Activated T-cell treated with anti-CD3 and anti-CD28 coated beads, Interleukin-2, amount 50 U/mL, for 4 hours (primary cell): ENCODE data around the gene HFM1. TPM values are rescaled to one million over a fixed set of nuclear protein-coding genes. Genes with fewer than 3 reads are reported as not detected.
A peak's percentile ranks its signal among the peaks of the same experiment; 100 is the strongest.
"Not testable (repeated sequence)": the region's sequence is repeated elsewhere in the genome, so short reads cannot be mapped to it uniquely, and the experiment has no call there.

Experiments
- ATAC-seq, 2 donors: fragments of 200-7000 bp; cut with Tn5 transposase; one replicate each; pipeline ENCODE4 v1.10.0; 2021
- DNase-seq: peaks from one replicate; pipeline ENCODE4 v3.0.0-alpha.2; 2020
- H3K27me3 Mint-ChIP-seq: one replicate; pipeline ENCODE4 v1.8.0; 2021; ENCODE audit warnings: low read depth, mixed read lengths
- H3K36me3 Mint-ChIP-seq: one replicate; pipeline ENCODE4 v1.8.0; 2022; ENCODE audit warnings: mixed read lengths; ENCODE audit not compliant: insufficient read depth
- H3K4me1 Mint-ChIP-seq: one replicate; pipeline ENCODE4 v1.8.0; 2021; ENCODE audit warnings: low read depth, mixed read lengths
- H3K4me3 Mint-ChIP-seq: one replicate; pipeline ENCODE4 v1.8.0; 2021; ENCODE audit warnings: mild to moderate bottlenecking, moderate library complexity, mixed read lengths
- H3K9me3 Mint-ChIP-seq: one replicate; pipeline ENCODE4 v1.8.0; 2021; ENCODE audit warnings: mixed read lengths
- total RNA-seq, 3 donors: library from RNA; stranded (reverse); gene quantifications; one replicate each; pipeline ENCODE4 v1.2.1, GENCODE V29; 2021

The HFM1 gene
- total RNA-seq, 3 donors from 2014 or later: 0.10 to 0.11 TPM; not detected in 1

DNA sequence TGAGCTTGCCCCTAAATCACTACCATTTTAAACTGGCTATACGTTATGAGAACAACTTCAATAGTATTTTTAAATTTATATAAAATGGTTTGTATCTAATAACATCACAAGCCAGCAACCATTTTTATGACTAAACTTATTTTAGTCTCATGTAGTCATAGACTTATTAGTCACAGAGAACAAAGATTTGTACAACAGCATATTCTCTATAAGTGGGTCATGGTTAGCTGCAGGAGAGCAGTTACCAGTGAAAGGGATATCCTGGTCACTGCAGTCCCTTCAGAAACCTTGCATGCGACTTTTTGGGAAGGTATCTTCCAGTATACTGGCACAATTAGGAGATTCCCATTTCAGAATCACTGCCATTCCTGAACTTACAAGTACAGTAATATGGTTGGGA is 90.0 kb downstream of the HFM1 start:
- no peak for ATAC-seq
- H3K9me3 Mint-ChIP-seq: peaks cover 2% of the 10 kb centered on the region
- H3K4me3 Mint-ChIP-seq: no peak overlapping the region
- peaks cover 10% of the 10 kb centered on the region for H3K27me3 Mint-ChIP-seq
- DNase-seq: no peak
- H3K36me3 Mint-ChIP-seq: no peaks in the 10 kb centered on the region
- H3K4me1 Mint-ChIP-seq: no peaks in the 10 kb centered on the region

DNA sequence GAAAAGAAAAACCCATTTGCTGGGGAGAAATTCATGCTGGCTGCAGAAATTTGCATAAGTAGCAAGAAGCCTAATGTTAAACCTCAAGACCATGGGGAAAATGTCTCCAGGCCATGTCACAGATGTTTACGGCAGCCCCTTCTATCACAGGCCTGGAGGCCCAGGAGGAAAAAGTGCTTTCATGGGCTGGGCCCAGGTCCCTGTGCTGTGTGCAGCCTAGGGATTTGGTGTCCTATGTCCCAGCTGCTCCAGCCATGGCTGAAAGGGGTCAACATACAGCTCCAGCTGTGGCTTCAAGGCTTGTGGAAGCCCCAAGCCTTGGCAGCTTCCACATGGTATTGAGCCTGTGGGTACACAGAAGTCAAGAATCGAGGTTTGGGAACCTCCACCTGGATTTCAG is 93.0 kb downstream of the HFM1 start:
- DNase-seq: no peak
- Mint-ChIP-seq H3K27me3 (peaks cover 19% of the 10 kb centered on the region), H3K9me3 (peaks cover 17% of the 10 kb centered on the region), H3K36me3 (no peaks in the 10 kb centered on the region), H3K4me1 (no peaks in the 10 kb centered on the region), H3K4me3 (no peak overlapping the region)
- no peak for ATAC-seq

DNA sequence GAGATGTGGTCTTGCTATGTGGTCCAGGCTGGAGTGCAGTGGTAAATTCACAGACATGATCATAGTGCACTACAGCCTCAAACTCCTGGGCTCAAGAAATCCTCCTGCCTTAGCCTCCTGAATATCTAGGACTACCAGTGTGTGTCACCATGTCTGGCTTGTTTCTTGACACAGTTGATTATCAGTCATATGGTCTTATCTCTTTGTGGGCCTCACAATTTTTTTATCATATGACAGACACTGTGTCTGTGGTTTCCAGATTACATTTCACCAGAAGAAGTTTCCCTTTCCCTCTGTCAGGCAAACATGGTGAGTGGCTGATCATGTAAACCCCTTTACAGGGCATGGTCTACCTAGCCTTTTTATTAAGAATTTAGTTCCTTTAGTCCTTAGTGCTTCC is 96.1 kb downstream of the HFM1 start:
- Mint-ChIP-seq H3K4me1 (no peaks in the 10 kb centered on the region), H3K9me3 (peaks cover 17% of the 10 kb centered on the region), H3K27me3 (peaks cover 19% of the 10 kb centered on the region), H3K4me3 (no peak overlapping the region), H3K36me3 (no peaks in the 10 kb centered on the region)
- ATAC-seq (no peak), DNase-seq (no peak)

DNA sequence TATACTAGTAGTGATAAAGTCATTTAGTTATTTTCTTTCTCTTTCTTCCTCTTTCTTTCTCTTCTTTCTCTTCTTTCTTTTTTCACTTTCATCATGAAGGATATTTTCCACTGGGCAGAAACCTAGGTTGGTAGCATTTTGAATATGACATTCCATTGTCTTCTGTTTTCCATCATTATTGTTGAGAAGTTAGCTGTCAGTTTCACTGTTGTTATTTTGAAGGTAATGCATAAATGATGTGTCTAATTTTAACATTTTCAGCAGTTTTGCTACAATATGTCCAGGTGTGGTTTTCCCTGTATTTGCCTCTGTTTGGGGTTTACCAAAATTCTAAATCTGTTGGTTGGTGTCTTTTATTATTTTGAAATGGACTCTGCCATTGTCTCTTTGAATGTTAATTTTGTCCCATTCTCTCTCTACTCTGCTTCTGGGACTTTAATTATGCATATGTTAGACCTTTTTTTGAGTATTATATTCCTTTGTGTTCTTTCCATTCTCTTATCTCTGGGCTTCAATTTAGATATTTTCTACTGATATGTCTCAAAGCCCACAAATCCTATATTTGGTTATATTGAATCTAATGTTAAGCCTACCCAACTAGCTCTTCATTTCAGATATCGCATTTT is 96.7 kb downstream of the HFM1 start:
- H3K36me3 Mint-ChIP-seq: no peaks in the 10 kb centered on the region
- ATAC-seq: no peak
- no peaks in the 10 kb centered on the region for H3K4me1 Mint-ChIP-seq
- peaks cover 18% of the 10 kb centered on the region for H3K27me3 Mint-ChIP-seq
- peaks cover 21% of the 10 kb centered on the region for H3K9me3 Mint-ChIP-seq
- DNase-seq: no peak
- H3K4me3 Mint-ChIP-seq: no peak overlapping the region

GRCh38 chr1:91303165-91303564 is 101.5 kb downstream of the HFM1 start:
- no peak overlapping the region for H3K4me3 Mint-ChIP-seq
- ATAC-seq (no peak), DNase-seq (no peak)
- no peaks in the 10 kb centered on the region for H3K4me1 Mint-ChIP-seq
- peaks cover 12% of the 10 kb centered on the region for H3K27me3 Mint-ChIP-seq
- H3K9me3 Mint-ChIP-seq: peaks cover 16% of the 10 kb centered on the region
- no peaks in the 10 kb centered on the region for H3K36me3 Mint-ChIP-seq

DNA sequence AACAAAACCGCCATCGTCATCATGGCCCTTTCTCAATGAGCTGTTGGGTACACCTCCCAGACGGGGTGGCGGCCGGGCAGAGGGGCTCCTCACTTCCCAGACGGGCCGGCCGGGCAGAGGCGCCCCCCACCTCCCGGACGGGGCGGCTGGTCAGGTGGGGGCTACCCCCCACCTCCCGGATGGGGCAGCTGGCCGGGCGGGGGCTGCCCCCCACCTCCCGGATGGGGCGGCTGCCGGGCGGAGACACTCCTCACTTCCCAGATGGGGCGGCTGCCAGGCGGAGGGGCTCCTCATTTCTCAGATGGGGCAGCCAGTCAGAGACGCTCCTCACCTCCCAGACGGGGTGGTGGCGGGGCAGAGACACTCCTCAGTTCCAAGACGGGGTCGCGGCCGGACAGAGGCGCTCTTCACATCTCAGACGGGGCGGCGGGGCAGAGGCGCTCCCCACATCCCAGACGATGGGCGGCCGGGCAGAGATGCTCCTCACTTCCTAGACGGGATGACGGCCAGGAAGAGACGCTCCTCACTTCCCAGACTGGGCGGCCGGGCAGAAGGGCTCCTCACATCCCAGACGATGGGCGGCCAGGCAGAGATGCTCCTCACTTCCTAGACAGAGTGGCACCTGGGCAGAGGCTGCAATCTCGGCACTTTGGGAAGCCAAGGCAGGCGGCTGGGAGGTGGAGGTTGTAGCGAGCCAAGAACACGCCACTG is 115.6 kb downstream of the HFM1 start:
- not testable (repeated sequence) for ATAC-seq, H3K4me1 Mint-ChIP-seq, H3K9me3 Mint-ChIP-seq, H3K27me3 Mint-ChIP-seq, DNase-seq, H3K36me3 Mint-ChIP-seq, H3K4me3 Mint-ChIP-seq

DNA sequence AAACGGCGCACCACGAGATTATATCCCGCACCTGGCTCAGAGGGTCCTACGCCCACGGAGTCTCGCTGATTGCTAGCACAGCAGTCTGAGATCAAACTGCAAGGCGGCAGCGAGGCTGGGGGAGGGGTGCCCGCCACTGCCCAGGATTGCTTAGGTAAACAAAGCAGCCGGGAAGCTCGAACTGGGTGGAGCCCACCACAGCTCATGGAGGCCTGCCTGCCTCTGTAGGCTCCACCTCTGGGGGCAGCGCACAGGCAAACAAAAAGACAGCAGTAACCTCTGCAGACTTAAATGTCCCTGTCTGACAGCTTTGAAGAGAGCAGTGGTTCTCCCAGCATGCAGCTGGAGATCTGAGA is 117.7 kb downstream of the HFM1 start:
- not testable (repeated sequence) for H3K4me3 Mint-ChIP-seq, H3K4me1 Mint-ChIP-seq, DNase-seq, H3K27me3 Mint-ChIP-seq, H3K9me3 Mint-ChIP-seq, H3K36me3 Mint-ChIP-seq, ATAC-seq

GRCh38 chr1:91286259-91286961 is 118.2 kb downstream of the HFM1 start:
- not testable (repeated sequence) for H3K4me3 Mint-ChIP-seq, H3K4me1 Mint-ChIP-seq, H3K27me3 Mint-ChIP-seq, H3K36me3 Mint-ChIP-seq, DNase-seq, ATAC-seq, H3K9me3 Mint-ChIP-seq

GRCh38 chr1:91283421-91283726 is 121.3 kb downstream of the HFM1 start:
- Mint-ChIP-seq H3K27me3 (peaks cover 5% of the 10 kb centered on the region), H3K9me3 (no peaks in the 10 kb centered on the region), H3K4me1 (no peaks in the 10 kb centered on the region), H3K36me3 (no peaks in the 10 kb centered on the region), H3K4me3 (no peak overlapping the region)
- ATAC-seq: no peak
- no peak for DNase-seq

- Mint-ChIP-seq H3K27me3 (peaks cover 5% of the 10 kb centered on the region), H3K9me3 (no peaks in the 10 kb centered on the region), H3K36me3 (no peaks in the 10 kb centered on the region), H3K4me3 (no peak overlapping the region), H3K4me1 (no peaks in the 10 kb centered on the region)
- ATAC-seq (no peak), DNase-seq (peak; percentile 16)
Observed at GRCh38 chr1:91282695-91283420, 121.8 kb downstream of the HFM1 start.

GRCh38 chr1:91281782-91282181 is 122.9 kb downstream of the HFM1 start:
- DNase-seq: no peak
- peaks cover 5% of the 10 kb centered on the region for H3K27me3 Mint-ChIP-seq
- no peaks in the 10 kb centered on the region for H3K4me1 Mint-ChIP-seq
- no peak overlapping the region for H3K4me3 Mint-ChIP-seq
- H3K9me3 Mint-ChIP-seq: no peaks in the 10 kb centered on the region
- H3K36me3 Mint-ChIP-seq: no peaks in the 10 kb centered on the region
- ATAC-seq: no peak

DNA sequence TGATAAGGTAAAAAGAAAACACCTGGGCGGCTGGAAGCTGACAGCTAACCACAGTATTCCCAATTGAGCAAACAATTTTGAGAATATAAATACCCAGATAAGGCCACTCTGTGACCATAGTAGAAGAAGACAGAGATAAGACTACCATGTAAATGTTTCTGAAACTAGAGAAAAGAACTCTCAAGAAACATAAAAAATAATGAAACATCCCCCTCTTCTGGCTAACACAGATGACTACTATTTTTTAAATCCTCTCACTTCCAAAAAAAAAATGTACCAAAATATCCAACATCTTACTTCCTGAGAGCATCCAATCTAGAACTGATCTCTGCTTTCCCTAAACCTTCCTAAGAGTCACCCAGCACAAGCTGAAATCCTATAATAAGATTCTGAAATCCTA is 125.9 kb downstream of the HFM1 start:
- no peak overlapping the region for H3K4me3 Mint-ChIP-seq
- H3K4me1 Mint-ChIP-seq: no peaks in the 10 kb centered on the region
- ATAC-seq: no peak
- no peak for DNase-seq
- no peaks in the 10 kb centered on the region for H3K36me3 Mint-ChIP-seq
- no peaks in the 10 kb centered on the region for H3K9me3 Mint-ChIP-seq
- no peaks in the 10 kb centered on the region for H3K27me3 Mint-ChIP-seq

GRCh38 chr1:91273875-91274274 is 130.8 kb downstream of the HFM1 start:
- H3K36me3 Mint-ChIP-seq: no peaks in the 10 kb centered on the region
- no peaks in the 10 kb centered on the region for H3K9me3 Mint-ChIP-seq
- no peak overlapping the region for H3K4me3 Mint-ChIP-seq
- no peaks in the 10 kb centered on the region for H3K27me3 Mint-ChIP-seq
- DNase-seq: no peak
- ATAC-seq: no peak
- H3K4me1 Mint-ChIP-seq: no peaks in the 10 kb centered on the region

DNA sequence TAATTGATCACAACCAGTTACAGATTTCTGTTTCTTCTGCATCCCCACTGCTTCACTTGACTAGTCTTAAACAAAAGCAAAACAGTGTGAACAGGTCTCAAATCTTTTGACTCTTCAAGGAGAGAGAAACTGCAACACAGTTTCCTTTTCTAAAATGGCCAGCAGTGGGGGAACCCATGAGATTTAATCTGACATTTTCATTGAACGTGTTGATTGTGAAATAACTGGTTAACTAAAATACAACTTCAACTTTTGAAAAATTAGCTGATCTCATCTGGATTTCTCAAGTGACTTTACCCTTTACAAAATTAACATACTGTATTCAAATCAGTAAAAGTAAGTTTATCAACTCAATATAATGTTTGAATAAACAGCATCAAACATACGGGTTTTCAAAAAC is 143.0 kb downstream of the HFM1 start:
- peaks cover 11% of the 10 kb centered on the region for H3K27me3 Mint-ChIP-seq
- no peak overlapping the region for H3K4me3 Mint-ChIP-seq
- ATAC-seq (no peak), DNase-seq (no peak)
- no peaks in the 10 kb centered on the region for H3K36me3 Mint-ChIP-seq
- no peaks in the 10 kb centered on the region for H3K4me1 Mint-ChIP-seq
- no peaks in the 10 kb centered on the region for H3K9me3 Mint-ChIP-seq

- Mint-ChIP-seq H3K4me3 (no peak overlapping the region), H3K27me3 (peaks cover 10% of the 10 kb centered on the region), H3K4me1 (no peaks in the 10 kb centered on the region), H3K36me3 (no peaks in the 10 kb centered on the region), H3K9me3 (no peaks in the 10 kb centered on the region)
- no peak for ATAC-seq
- no peak for DNase-seq
Observed at GRCh38 chr1:91245435-91245834, 159.2 kb downstream of the HFM1 start.
